ENCODE results near the gene RBKS. TPM values are rescaled to one million over a fixed set of nuclear protein-coding genes. Genes with fewer than 3 reads are reported as not detected.

Gene RBKS
- total and polyA plus RNA-seq, 2 of the 13 experiments (the other 11 are each of a cell fraction or from before 2014, with no cell fraction given) = 7.7 to 8.3 TPM

DNA sequence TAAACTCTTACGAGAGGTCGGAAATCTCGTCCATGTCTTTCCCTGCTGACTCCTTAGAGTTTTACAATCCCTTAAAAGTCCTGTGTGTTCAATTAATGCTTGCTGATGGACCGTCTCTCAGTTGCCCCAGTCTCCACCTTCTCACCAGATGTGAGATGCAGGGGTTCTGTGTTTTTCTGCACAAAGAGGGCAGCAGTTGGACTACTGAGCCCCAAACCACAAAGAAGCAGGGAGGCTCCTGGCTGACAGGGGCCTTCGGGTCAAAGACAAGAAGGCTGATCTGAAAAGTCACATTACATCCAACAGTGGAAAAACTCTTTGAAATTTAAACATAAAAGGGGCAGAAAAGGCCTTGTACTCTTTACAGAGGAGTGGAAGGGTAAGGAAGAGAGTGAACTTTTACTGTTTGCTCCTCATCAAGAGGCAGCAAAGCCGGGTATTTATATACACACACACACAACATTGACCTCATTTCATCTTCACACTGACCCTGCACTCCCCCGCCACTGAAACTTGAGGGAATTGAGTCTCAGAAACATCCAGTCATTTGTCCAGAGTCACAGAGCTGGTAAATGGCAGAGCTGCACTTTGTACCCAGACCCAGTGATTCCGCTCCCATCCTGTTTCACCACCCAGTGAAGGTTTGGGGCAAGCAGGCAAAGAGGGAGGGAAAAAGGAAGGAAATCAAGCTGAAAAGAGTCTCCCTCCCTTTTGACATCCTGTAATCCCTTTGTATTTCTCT, 94.9 kb downstream of the RBKS start (continued):
- TF ChIP-seq, protein P1, sequence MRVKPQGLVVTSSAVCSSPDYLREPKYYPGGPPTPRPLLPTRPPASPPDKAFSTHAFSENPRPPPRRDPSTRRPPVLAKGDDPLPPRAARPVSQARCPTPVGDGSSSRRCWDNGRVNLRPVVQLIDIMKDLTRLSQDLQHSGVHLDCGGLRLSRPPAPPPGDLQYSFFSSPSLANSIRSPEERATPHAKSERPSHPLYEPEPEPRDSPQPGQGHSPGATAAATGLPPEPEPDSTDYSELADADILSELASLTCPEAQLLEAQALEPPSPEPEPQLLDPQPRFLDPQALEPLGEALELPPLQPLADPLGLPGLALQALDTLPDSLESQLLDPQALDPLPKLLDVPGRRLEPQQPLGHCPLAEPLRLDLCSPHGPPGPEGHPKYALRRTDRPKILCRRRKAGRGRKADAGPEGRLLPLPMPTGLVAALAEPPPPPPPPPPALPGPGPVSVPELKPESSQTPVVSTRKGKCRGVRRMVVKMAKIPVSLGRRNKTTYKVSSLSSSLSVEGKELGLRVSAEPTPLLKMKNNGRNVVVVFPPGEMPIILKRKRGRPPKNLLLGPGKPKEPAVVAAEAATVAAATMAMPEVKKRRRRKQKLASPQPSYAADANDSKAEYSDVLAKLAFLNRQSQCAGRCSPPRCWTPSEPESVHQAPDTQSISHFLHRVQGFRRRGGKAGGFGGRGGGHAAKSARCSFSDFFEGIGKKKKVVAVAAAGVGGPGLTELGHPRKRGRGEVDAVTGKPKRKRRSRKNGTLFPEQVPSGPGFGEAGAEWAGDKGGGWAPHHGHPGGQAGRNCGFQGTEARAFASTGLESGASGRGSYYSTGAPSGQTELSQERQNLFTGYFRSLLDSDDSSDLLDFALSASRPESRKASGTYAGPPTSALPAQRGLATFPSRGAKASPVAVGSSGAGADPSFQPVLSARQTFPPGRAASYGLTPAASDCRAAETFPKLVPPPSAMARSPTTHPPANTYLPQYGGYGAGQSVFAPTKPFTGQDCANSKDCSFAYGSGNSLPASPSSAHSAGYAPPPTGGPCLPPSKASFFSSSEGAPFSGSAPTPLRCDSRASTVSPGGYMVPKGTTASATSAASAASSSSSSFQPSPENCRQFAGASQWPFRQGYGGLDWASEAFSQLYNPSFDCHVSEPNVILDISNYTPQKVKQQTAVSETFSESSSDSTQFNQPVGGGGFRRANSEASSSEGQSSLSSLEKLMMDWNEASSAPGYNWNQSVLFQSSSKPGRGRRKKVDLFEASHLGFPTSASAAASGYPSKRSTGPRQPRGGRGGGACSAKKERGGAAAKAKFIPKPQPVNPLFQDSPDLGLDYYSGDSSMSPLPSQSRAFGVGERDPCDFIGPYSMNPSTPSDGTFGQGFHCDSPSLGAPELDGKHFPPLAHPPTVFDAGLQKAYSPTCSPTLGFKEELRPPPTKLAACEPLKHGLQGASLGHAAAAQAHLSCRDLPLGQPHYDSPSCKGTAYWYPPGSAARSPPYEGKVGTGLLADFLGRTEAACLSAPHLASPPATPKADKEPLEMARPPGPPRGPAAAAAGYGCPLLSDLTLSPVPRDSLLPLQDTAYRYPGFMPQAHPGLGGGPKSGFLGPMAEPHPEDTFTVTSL (CRISPR knock-in tag; IDR thresholded peaks at IDR 0.05; ENCODE audit: borderline replicate concordance) = peak; percentile 27; the same call in 1 of the 2 replicates
- TF ChIP-seq, protein P2, sequence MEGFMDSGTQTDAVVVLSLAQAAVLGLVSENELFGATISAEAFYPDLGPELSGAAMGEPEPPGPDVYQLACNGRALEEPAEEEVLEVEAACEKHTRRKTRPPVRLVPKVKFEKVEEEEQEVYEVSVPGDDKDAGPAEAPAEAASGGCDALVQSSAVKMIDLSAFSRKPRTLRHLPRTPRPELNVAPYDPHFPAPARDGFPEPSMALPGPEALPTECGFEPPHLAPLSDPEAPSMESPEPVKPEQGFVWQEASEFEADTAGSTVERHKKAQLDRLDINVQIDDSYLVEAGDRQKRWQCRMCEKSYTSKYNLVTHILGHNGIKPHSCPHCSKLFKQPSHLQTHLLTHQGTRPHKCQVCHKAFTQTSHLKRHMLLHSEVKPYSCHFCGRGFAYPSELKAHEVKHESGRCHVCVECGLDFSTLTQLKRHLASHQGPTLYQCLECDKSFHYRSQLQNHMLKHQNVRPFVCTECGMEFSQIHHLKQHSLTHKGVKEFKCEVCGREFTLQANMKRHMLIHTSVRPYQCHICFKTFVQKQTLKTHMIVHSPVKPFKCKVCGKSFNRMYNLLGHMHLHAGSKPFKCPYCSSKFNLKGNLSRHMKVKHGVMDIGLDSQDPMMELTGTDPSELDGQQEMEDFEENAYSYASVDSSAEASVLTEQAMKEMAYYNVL (CRISPR knock-in tag; IDR thresholded peaks at IDR 0.05; ENCODE audit: borderline replicate concordance) = peak; percentile 74; the same call in 1 of the 2 replicates
- TF ChIP-seq ZNF816 (CRISPR knock-in tag; IDR thresholded peaks at IDR 0.05; ENCODE audit: borderline replicate concordance) = 0 out of 2 replicates have a peak, but pooled peaks have one; percentile 39
- TF ChIP-seq, protein P3, sequence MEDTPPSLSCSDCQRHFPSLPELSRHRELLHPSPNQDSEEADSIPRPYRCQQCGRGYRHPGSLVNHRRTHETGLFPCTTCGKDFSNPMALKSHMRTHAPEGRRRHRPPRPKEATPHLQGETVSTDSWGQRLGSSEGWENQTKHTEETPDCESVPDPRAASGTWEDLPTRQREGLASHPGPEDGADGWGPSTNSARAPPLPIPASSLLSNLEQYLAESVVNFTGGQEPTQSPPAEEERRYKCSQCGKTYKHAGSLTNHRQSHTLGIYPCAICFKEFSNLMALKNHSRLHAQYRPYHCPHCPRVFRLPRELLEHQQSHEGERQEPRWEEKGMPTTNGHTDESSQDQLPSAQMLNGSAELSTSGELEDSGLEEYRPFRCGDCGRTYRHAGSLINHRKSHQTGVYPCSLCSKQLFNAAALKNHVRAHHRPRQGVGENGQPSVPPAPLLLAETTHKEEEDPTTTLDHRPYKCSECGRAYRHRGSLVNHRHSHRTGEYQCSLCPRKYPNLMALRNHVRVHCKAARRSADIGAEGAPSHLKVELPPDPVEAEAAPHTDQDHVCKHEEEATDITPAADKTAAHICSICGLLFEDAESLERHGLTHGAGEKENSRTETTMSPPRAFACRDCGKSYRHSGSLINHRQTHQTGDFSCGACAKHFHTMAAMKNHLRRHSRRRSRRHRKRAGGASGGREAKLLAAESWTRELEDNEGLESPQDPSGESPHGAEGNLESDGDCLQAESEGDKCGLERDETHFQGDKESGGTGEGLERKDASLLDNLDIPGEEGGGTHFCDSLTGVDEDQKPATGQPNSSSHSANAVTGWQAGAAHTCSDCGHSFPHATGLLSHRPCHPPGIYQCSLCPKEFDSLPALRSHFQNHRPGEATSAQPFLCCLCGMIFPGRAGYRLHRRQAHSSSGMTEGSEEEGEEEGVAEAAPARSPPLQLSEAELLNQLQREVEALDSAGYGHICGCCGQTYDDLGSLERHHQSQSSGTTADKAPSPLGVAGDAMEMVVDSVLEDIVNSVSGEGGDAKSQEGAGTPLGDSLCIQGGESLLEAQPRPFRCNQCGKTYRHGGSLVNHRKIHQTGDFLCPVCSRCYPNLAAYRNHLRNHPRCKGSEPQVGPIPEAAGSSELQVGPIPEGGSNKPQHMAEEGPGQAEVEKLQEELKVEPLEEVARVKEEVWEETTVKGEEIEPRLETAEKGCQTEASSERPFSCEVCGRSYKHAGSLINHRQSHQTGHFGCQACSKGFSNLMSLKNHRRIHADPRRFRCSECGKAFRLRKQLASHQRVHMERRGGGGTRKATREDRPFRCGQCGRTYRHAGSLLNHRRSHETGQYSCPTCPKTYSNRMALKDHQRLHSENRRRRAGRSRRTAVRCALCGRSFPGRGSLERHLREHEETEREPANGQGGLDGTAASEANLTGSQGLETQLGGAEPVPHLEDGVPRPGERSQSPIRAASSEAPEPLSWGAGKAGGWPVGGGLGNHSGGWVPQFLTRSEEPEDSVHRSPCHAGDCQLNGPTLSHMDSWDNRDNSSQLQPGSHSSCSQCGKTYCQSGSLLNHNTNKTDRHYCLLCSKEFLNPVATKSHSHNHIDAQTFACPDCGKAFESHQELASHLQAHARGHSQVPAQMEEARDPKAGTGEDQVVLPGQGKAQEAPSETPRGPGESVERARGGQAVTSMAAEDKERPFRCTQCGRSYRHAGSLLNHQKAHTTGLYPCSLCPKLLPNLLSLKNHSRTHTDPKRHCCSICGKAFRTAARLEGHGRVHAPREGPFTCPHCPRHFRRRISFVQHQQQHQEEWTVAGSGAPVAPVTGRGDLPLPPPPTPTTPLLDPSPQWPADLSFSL (CRISPR knock-in tag; IDR thresholded peaks at IDR 0.05) = 0 out of 2 replicates have a peak, but pooled peaks have one; percentile 70
- TF ChIP-seq THAP11 (CRISPR knock-in tag; IDR thresholded peaks at IDR 0.05) = no peak
- TF ChIP-seq CCDC6 (CRISPR knock-in tag; IDR thresholded peaks at IDR 0.05) = 0 out of 2 replicates have a peak, but pooled peaks have one; percentile 43
- no peak for TF ChIP-seq ZSCAN20 (CRISPR knock-in tag; IDR thresholded peaks at IDR 0.05; ENCODE audit: borderline replicate concordance)
- no peak for TF ChIP-seq JDP2 (CRISPR knock-in tag; IDR thresholded peaks at IDR 0.05; ENCODE audit: borderline replicate concordance)
- TF ChIP-seq, protein P4, sequence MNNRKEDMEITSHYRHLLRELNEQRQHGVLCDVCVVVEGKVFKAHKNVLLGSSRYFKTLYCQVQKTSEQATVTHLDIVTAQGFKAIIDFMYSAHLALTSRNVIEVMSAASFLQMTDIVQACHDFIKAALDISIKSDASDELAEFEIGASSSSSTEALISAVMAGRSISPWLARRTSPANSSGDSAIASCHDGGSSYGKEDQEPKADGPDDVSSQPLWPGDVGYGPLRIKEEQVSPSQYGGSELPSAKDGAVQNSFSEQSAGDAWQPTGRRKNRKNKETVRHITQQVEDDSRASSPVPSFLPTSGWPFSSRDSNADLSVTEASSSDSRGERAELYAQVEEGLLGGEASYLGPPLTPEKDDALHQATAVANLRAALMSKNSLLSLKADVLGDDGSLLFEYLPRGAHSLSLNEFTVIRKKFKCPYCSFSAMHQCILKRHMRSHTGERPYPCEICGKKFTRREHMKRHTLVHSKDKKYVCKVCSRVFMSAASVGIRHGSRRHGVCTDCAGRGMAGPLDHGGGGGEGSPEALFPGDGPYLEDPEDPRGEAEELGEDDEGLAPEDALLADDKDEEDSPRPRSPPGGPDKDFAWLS (CRISPR knock-in tag; IDR thresholded peaks at IDR 0.05; ENCODE audit: borderline replicate concordance) = peak; percentile 35; the same call in 1 of the 2 replicates
- TF ChIP-seq MBNL3 (CRISPR knock-in tag; conservative IDR thresholded peaks at IDR 0.05) = no peak
- TF ChIP-seq NCOA2 (CRISPR knock-in tag; IDR thresholded peaks at IDR 0.05) = peak; percentile 46; the same call in 1 of the 2 replicates

Measured in HepG2 (cell line).